A673 (cell line): Measurements from ENCODE around the gene SH2D6.

Experiments
- CTCF ChIP-seq: fragments of 300-800, 200-600 bp; sonication (generic); conservative IDR thresholded peaks from 2 replicates; pipeline ENCODE4 v1.5.1; 2017; ENCODE audit warnings: low read depth, mild to moderate bottlenecking, antibody characterized with exemption, low read length, moderate library complexity, mixed read lengths
- EZH2 ChIP-seq: fragments of 200-600 bp; sonication (generic); IDR thresholded peaks from 2 replicates; pipeline ENCODE4 v1.6.1; 2017; ENCODE audit warnings: borderline replicate concordance, low read depth, mild to moderate bottlenecking, mixed read lengths, antibody characterized with exemption, low read length; ENCODE audit not compliant: poor library complexity, severe bottlenecking

GRCh38 chr2:85398426-85399182, 19.9 kb upstream of the SH2D6 start:
- TF ChIP-seq EZH2 (no peak), CTCF (no peak)
